Measurements from ENCODE around the gene ZNF485. TPM values are rescaled to one million over a fixed set of nuclear protein-coding genes. Genes with fewer than 3 reads are reported as not detected.

ZNF485 gene
- total and polyA plus RNA-seq, 2 of the 8 experiments (the other 6 are each of a cell fraction or from before 2014, with no cell fraction given), result 2.5 to 8.2 TPM

DNA sequence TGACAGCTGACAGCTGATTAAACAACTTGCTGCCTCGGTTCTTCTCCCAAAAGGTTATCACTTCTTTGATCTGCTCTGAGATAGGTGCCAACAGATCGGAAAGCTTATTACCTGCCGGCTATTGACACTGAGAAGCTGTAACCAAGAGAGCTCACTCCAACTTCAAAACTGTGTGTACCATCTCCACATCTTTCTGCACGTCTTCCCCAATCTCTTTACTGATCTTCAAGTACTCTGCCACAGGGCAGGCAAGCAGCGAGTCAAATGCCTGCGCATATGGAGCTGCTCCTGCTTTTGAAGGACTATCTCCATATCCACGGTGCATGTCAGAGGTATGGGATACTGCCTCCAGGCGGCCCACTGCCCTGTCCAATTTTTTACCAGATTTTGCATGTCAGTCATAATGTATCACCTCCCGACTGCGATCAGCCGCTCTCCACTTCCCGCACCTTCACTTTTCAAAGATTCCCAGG is 352 bp upstream of the ZNF485 start:
- 63% methylated on average over 12 of the region's 12 CpGs; no CpG with 5 or more reads in 1 of the 2 experiments for WGBS, 2 experiments (ENCODE audit: extremely low coverage in 1 of 2, insufficient coverage in 1 of 2, insufficient read length in 1 of 2, insufficient replicate concordance in 2 of 2, low coverage in 1 of 2, low lambda C conversion rate in 2 of 2, missing lambda C conversion rate in 1 of 2)

More for the DNA sequence above, 352 bp upstream of the ZNF485 start:
- Histone ChIP-seq H3K36me3 (ENCODE audit: control insufficient read depth in 2 of 4, insufficient read depth in 4 of 4, low read length in 3 of 4) (peaks cover 0 to 2% (median 0%) of the 10 kb centered on the region in 4 experiments; a peak in 3 of 8 replicates), H3K27me3 (replicated peaks in 1 of 4; ENCODE audit: control insufficient read depth in 3 of 4, extremely low read depth in 1 of 4, insufficient read depth in 3 of 4, low read length in 3 of 4) (peaks cover 0 to 5% (median 2%) of the 10 kb centered on the region in 4 experiments; a peak in 3 of 7 replicates), H4K5ac (ENCODE audit: insufficient read length, low read depth, low read length) (no peak overlapping the region), H4K20me1 (replicated peaks in 1 of 2; ENCODE audit: control insufficient read depth in 1 of 2, insufficient read depth in 2 of 2, low read length in 2 of 2) (no peaks in the 10 kb centered on the region), H3K23me2 (ENCODE audit: low read depth, low read length) (no peaks in the 10 kb centered on the region; the same call in 1 of the 2 replicates), H3K14ac (ENCODE audit: insufficient read length) (no peak overlapping the region), H3K56ac (replicated peaks; ENCODE audit: insufficient read length, low read depth, low read length) (no peak overlapping the region), H2BK5ac (ENCODE audit: low read depth, low read length) (no peak overlapping the region), H3K27ac (ENCODE audit: low read depth, low read length) (no peak overlapping the region), H3K79me1 (ENCODE audit: low read depth, low read length) (no peaks in the 10 kb centered on the region), H2BK12ac (ENCODE audit: low read depth, low read length) (no peak overlapping the region), H2BK20ac (ENCODE audit: low read length) (no peak overlapping the region), H2AFZ (ENCODE audit: low read length) (peak overlapping the region; percentile 31), H3K9me3 (ENCODE audit: insufficient read depth in 2 of 2, low read depth in 1 of 2, low read length in 1 of 2) (peaks cover 5 to 12% of the 10 kb centered on the region in 2 experiments; a peak in 2 of 4 replicates), H3K23ac (ENCODE audit: insufficient read length) (no peak overlapping the region), H2BK15ac (ENCODE audit: low read length) (no peak overlapping the region), H3K9ac (replicated peaks in 1 of 4; ENCODE audit: extremely low read depth in 1 of 4, low read depth in 3 of 4, low read length in 3 of 4) (no peak overlapping the region), H4K91ac (replicated peaks; ENCODE audit: insufficient read length, low read length) (no peak overlapping the region), H4K8ac (ENCODE audit: extremely low read depth, insufficient read depth, low read length) (no peak overlapping the region), H3K4me3 (ENCODE audit: extremely low read depth in 1 of 4, insufficient read depth in 2 of 4, low read depth in 3 of 4, low read length in 4 of 4) (peak overlapping the region in 3 of 4 experiments; percentile 47 to 69 (median 49); a peak in 6 of 8 replicates), H3K4me1 (replicated peaks in 1 of 4; ENCODE audit: control insufficient read depth in 3 of 4, insufficient read depth in 4 of 4, low read length in 3 of 4) (peaks cover 0 to 2% (median 0%) of the 10 kb centered on the region in 4 experiments; a peak in 1 of 7 replicates), H3K79me2 (ENCODE audit: control insufficient read depth in 1 of 2, insufficient read depth in 2 of 2, low read length in 2 of 2) (no peaks in the 10 kb centered on the region), H2BK120ac (replicated peaks; ENCODE audit: low read depth, low read length) (no peak overlapping the region), H3K18ac (ENCODE audit: extremely low read depth, low read length) (no peak overlapping the region), H3K4ac (replicated peaks; ENCODE audit: insufficient read length, low read depth, low read length) (no peak overlapping the region), H3K4me2 (ENCODE audit: insufficient read depth in 1 of 2, low read depth in 2 of 2, low read length in 2 of 2) (peak overlapping the region; percentile 64 to 76), H2AK5ac (ENCODE audit: low read depth, low read length) (no peak overlapping the region)
- POLR2A ChIA-PET (ENCODE audit: partially characterized antibody), result interaction anchor here (1.7 kb wide), 1 partner anchor 44 kb away, joined by 3 read pairs; no protein-coding TSS in a partner anchor
- DNase-seq (ENCODE audit: low read depth in 1 of 2, low spot score in 2 of 2) (no peak), FAIRE-seq (no peak)
- CTCF ChIA-PET (ENCODE audit: partially characterized antibody), result no interaction called here
- TF ChIP-seq POLR2A (IDR thresholded peaks at IDR 0.05; ENCODE audit: control extremely low read depth in 1 of 2, low read depth in 2 of 2, low read length in 2 of 2) (no peak), RAD21 (IDR thresholded peaks at IDR 0.05 in 1 of 2, conservative IDR thresholded peaks at IDR 0.05 in 1 of 2; ENCODE audit: low read depth in 2 of 2, low read length in 2 of 2) (no peak), CREB1 (IDR thresholded peaks at IDR 0.05) (no peak), TAF1 (IDR thresholded peaks at IDR 0.05; ENCODE audit: low read depth, low read length) (no peak), NRF1 (IDR thresholded peaks at IDR 0.05; ENCODE audit: low read depth, low read length) (no peak), FOSL1 (IDR thresholded peaks at IDR 0.05; ENCODE audit: insufficient read depth, low read depth, low read length) (no peak), GTF2F1 (IDR thresholded peaks at IDR 0.05; ENCODE audit: borderline replicate concordance, low read depth, low read length) (no peak)

All from H1 (cell line).